HepG2 (cell line): ENCODE data around the gene ZFPM1. TPM values are rescaled to one million over a fixed set of nuclear protein-coding genes. Genes with fewer than 3 reads are reported as not detected.

Source experiments
- ASH2L ChIP-seq: fragments of 300-600, 200-600 bp; sonication (generic); IDR thresholded peaks from 2 replicates; pipeline ENCODE4 v1.7.0; 2017; ENCODE audit warnings: low read depth, mild to moderate bottlenecking, moderate library complexity, mixed read lengths, low read length; ENCODE audit not compliant: insufficient read length
- BATF2 ChIP-seq: sonication (generic); formaldehyde crosslinking; IDR thresholded peaks from 2 replicates; pipeline ENCODE4 v1.8.0; 2022; ENCODE audit warnings: mild to moderate bottlenecking, missing genetic modification reagents, moderate library complexity
- CEBPB ChIP-seq: IDR thresholded peaks from 2 replicates; pipeline ENCODE4 v1.6.1; 2011; ENCODE audit warnings: low read depth, low read length, improper control_type of control experiment, borderline replicate concordance
- DBP ChIP-seq: sonication (generic); formaldehyde crosslinking; IDR thresholded peaks from 2 replicates; pipeline ENCODE4 v1.4.0; 2020; ENCODE audit warnings: missing genetic modification reagents; ENCODE audit errors: not compliant biosample characterization
- FOXK2 ChIP-seq: fragments of 450-650 bp; IDR thresholded peaks from 2 replicates; pipeline ENCODE4 v1.6.1; 2016
- LCORL ChIP-seq, 2 experiments: fragments of 450-650 bp in 1 of 2; sonication (generic) in 1 of 2; formaldehyde crosslinking in 1 of 2; IDR thresholded peaks; 2 replicates each; pipeline versions ENCODE4 v1.5.0 to v1.6.1; 2017 to 2020; ENCODE audit warnings: antibody characterized with exemption in 1 of 2, missing genetic modification reagents in 1 of 2
- MAZ ChIP-seq, 2 experiments: sonication (generic) in 1 of 2; formaldehyde crosslinking in 1 of 2; IDR thresholded peaks; 2 replicates each; pipeline versions ENCODE4 v1.5.0 to v1.6.1; 2012 to 2020; ENCODE audit warnings: low read depth in 2 of 2, mild to moderate bottlenecking in 2 of 2, borderline replicate concordance in 1 of 2, improper control_type of control experiment in 1 of 2, low read length in 1 of 2, missing genetic modification reagents in 1 of 2, moderate library complexity in 1 of 2
- NFE2L1 ChIP-seq: sonication (generic); formaldehyde crosslinking; IDR thresholded peaks from 2 replicates; pipeline ENCODE4 v1.4.0; 2020; ENCODE audit warnings: missing genetic modification reagents, mild to moderate bottlenecking, borderline replicate concordance
- NFIB ChIP-seq: sonication (generic); formaldehyde crosslinking; IDR thresholded peaks from 2 replicates; pipeline ENCODE4 v1.9.0; 2021; ENCODE audit warnings: missing genetic modification reagents, mild to moderate bottlenecking, borderline replicate concordance
- NPAS2 ChIP-seq: sonication (generic); formaldehyde crosslinking; IDR thresholded peaks from 2 replicates; pipeline ENCODE4 v1.8.0; 2022; ENCODE audit warnings: mild to moderate bottlenecking, missing genetic modification reagents, borderline replicate concordance
- PTBP1 ChIP-seq: fragments of 200-400 bp; formaldehyde crosslinking; IDR thresholded peaks from 2 replicates; pipeline ENCODE4 v1.6.1; 2018; ENCODE audit warnings: low read length, low read depth; ENCODE audit not compliant: poor library complexity, severe bottlenecking
- RCOR2 ChIP-seq: IDR thresholded peaks from 2 replicates; pipeline ENCODE4 v1.6.1; 2016; ENCODE audit warnings: missing biosample characterization, missing genetic modification reagents
- SNRNP70 ChIP-seq: fragments of 200-400 bp; formaldehyde crosslinking; IDR thresholded peaks from 2 replicates; pipeline ENCODE4 v1.6.1; 2017; ENCODE audit warnings: mild to moderate bottlenecking, low read depth, low read length, moderate library complexity
- WIZ ChIP-seq: sonication (generic); formaldehyde crosslinking; IDR thresholded peaks from 2 replicates; pipeline ENCODE4 v1.5.1; 2020; ENCODE audit warnings: mild to moderate bottlenecking, missing genetic modification reagents
- YEATS4 ChIP-seq: sonication (generic); formaldehyde crosslinking; IDR thresholded peaks from 2 replicates; pipeline ENCODE4 v1.4.0; 2020; ENCODE audit warnings: missing genetic modification reagents, borderline replicate concordance
- ZGPAT ChIP-seq: IDR thresholded peaks from 2 replicates; pipeline ENCODE4 v1.6.1; 2016; ENCODE audit warnings: mild to moderate bottlenecking
- ZNF30 ChIP-seq: sonication (generic); formaldehyde crosslinking; IDR thresholded peaks from 2 replicates; pipeline ENCODE4 v1.5.0; 2020; ENCODE audit warnings: mild to moderate bottlenecking, missing genetic modification reagents
- ZNF33A ChIP-seq: sonication (generic); formaldehyde crosslinking; IDR thresholded peaks from 2 replicates; pipeline ENCODE4 v1.5.1; 2020; ENCODE audit warnings: missing genetic modification reagents, mild to moderate bottlenecking, moderate library complexity, borderline replicate concordance
- ZNF691 ChIP-seq: sonication (generic); formaldehyde crosslinking; IDR thresholded peaks from 2 replicates; pipeline ENCODE4 v1.4.0; 2020; ENCODE audit warnings: missing genetic modification reagents, low read depth, mild to moderate bottlenecking, borderline replicate concordance
- ZNF770 ChIP-seq: sonication (generic); formaldehyde crosslinking; IDR thresholded peaks from 2 replicates; pipeline ENCODE4 v1.5.0; 2020; ENCODE audit warnings: mild to moderate bottlenecking, missing genetic modification reagents
- polyA plus RNA-seq, 8 experiments: library from polyadenylated mRNA; depleted of rRNA in 3 of 8; stranded (reverse) in 7 of 8; unstranded in 1 of 8; fragments of >200 nt; fragmentation: Illumina TruSeq in 4 of 8; extraction: Trizol in 4 of 8; gene quantifications; 2 replicates each; pipeline versions ENCODE4 v1.2.1 to v1.2.3, GENCODE V29; 2011 to 2016; ENCODE audit warnings: low read depth in 4 of 8, missing spikeins in 1 of 8, mixed read lengths in 1 of 8; ENCODE audit not compliant: insufficient read depth in 1 of 8
- total RNA-seq, 5 experiments: library from RNA; depleted of rRNA; stranded (reverse); fragments of >200 nt; fragmentation: Illumina TruSeq; extraction: Trizol; gene quantifications; 2 replicates each; pipeline ENCODE4 v1.2.3, GENCODE V29; 2016; ENCODE audit warnings: low read depth in 1 of 5

Gene ZFPM1
- total and polyA plus RNA-seq, 2 of the 13 experiments (the other 11 are each of a cell fraction or from before 2014, with no cell fraction given): 1.3 to 3.8 TPM

- TF ChIP-seq PTBP1 (peak; percentile 24), LCORL (IDR thresholded peaks at IDR 0.05) (no peak), LCORL (CRISPR knock-in tag; IDR thresholded peaks at IDR 0.05) (peak; percentile 98), CEBPB (no peak), SNRNP70 (no peak), WIZ (CRISPR knock-in tag) (no peak), MAZ (IDR thresholded peaks at IDR 0.05; ENCODE audit: borderline replicate concordance, low read depth, low read length) (no peak), MAZ (CRISPR knock-in tag; IDR thresholded peaks at IDR 0.05; ENCODE audit: low read depth) (peak; percentile 89), ZNF30 (CRISPR knock-in tag) (0 out of 2 replicates have a peak, but pooled peaks have one; percentile 72), YEATS4 (CRISPR knock-in tag) (peak; percentile 86; the same call in 1 of the 2 replicates), ZNF691 (CRISPR knock-in tag) (no peak; the same call in 1 of the 2 replicates), NPAS2 (CRISPR knock-in tag) (no peak), NFIB (CRISPR knock-in tag) (no peak), NFE2L1 (CRISPR knock-in tag) (peak; percentile 69; the same call in 1 of the 2 replicates), ZGPAT (peak; percentile 98), RCOR2 (peak; percentile 87), BATF2 (CRISPR knock-in tag) (0 out of 2 replicates have a peak, but pooled peaks have one; percentile 47), FOXK2 (peak; percentile 61; the same call in 1 of the 2 replicates), DBP (no peak), ZNF770 (CRISPR knock-in tag) (peak; percentile 40; the same call in 1 of the 2 replicates), ZNF33A (CRISPR knock-in tag) (peak; percentile 1; the same call in 1 of the 2 replicates), ASH2L (peak; percentile 92)
These were observed 51.7 kb downstream of the ZFPM1 start (continued) for GRCh38 chr16:88504489-88505404.
